ENCODE results near the gene LRG1. TPM values are rescaled to one million over a fixed set of nuclear protein-coding genes. Genes with fewer than 3 reads are reported as not detected.
A peak's percentile ranks its signal among the peaks of the same experiment; 100 is the strongest.

LRG1 gene, protein sequence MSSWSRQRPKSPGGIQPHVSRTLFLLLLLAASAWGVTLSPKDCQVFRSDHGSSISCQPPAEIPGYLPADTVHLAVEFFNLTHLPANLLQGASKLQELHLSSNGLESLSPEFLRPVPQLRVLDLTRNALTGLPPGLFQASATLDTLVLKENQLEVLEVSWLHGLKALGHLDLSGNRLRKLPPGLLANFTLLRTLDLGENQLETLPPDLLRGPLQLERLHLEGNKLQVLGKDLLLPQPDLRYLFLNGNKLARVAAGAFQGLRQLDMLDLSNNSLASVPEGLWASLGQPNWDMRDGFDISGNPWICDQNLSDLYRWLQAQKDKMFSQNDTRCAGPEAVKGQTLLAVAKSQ
- polyA plus RNA-seq (ENCODE audit: insufficient read length in 12 of 12): under 1 TPM in 10 of 12 donors, not detected in 2; 0.21 to 0.91 (median 0.57) TPM
- long read RNA-seq, donor 1, transcript LRG1-201 (2 exons, 3,036 nt): major isoform, 7 of 7 reads
- long read RNA-seq, donor 1, partial matches to known transcripts: 0 of 7 reads
- long read RNA-seq, donor 1, other reads (novel, unspliced or antisense): 0 of 7 reads
- long read RNA-seq, donor 2, partial matches to known transcripts: 0 of 1 reads
- long read RNA-seq, donor 2, other reads (novel, unspliced or antisense): 0 of 1 reads
- long read RNA-seq, donor 3: 0 reads
- long read RNA-seq, donor 4: 0 reads
- long read RNA-seq, donor 5: 0 reads
- long read RNA-seq, donor 6: 0 reads
- long read RNA-seq, donor 7: 0 reads
- long read RNA-seq, donor 8: 0 reads
- long read RNA-seq, donor 9: 0 reads
- long read RNA-seq, donor 10: 0 reads
- long read RNA-seq, donor 11: 0 reads

DNA sequence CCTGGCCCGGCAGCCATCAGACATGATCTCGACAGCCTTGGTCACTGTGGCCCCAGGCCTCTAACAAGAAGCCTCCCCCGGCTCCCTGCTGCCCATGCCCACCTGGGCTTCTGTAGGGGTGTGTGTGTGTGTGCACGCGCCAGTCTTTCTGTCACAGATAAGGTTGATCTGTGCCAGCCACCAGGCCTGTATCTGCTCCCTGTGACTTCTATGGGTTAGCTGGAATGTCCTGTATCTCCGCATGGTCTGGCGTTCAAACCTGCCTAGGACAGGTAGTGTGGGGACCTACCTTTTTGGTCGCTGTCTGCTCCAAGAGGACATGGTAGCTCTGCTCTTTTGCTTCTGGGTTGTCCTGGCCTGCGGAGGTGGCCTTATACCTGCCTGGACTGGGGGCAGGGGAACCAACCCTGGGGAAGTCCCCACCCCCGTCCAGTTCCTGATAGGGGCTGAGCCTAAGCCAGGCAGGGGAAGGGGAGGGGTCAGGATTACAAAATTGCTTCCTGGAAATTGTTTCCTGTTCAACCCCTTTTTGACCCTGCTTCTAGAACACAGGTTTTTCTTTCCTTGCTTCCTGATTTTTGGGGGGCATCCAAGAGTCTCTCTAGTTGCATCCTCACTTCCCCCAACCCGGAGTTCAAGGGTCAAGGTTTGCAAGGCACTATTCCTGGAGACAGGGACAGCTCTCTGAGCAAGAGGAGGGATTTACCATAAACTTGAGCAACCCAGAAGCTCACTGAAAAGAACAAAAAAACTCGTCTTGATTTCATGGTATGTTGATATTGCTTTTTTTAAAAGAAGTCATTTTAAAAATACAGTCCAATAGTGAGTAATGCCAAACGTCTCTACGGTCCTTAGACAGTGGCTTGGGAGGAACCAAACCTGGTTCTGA is at the start of gene LRG1:
Gene LRG1 (minus strand): TSS at position 344 of the 889 bp plus-strand sequence. CDS start 23 bp downstream, at position 321.
- no peak for DNase-seq

GRCh38 chr19:4588291-4588761 is 48.5 kb upstream of the LRG1 start:
- no peak for DNase-seq

- no peak for DNase-seq
Observed at GRCh38 chr19:4587527-4587926, 47.7 kb upstream of the LRG1 start.

GRCh38 chr19:4586691-4587090 is 46.9 kb upstream of the LRG1 start:
- no peak for DNase-seq

DNA sequence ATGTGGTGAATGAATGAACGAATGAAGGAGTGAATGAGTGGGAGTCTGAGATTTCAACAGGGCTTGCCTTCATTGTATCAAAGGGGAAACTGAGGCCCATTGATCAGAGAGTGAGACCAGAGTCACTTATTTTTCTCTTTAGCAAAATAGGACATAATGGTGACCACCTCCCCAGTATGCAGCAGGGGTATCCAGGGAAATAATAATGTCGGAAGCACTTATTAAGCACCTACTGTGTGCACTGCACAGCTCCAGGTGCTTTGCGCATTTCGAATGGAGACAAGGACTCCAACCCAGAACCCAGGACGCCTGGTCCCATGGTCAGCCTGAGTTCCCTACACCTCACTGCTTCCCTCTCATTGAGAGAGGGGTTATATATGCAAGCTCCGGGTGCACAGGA is 46.4 kb upstream of the LRG1 start:
- DNase-seq: no peak

DNA sequence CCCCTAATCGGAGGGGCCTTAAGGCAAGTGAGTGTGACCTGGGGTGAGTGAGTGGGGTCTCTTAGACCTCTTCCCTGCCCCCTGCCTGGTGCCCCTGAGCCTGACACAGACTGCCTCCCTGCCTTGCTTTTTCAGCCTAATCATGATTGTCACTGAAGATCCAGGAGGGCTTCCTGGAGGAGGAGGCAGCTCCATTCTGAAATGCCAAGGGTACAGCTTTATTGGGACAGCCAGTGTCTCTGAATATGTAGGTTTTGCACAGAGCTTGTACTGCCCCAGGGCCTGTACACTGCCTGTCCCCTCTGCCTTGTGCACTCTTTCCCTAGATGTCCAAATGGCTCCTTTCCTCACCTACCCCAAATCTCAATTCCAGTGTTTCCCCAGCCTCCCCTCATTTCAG is 45.7 kb upstream of the LRG1 start:
- no peak for DNase-seq

GRCh38 chr19:4584670-4585460 is 45.0 kb upstream of the LRG1 start:
- DNase-seq: peak; percentile 64

- DNase-seq: peak; percentile 46
Observed at GRCh38 chr19:4583961-4584669, 44.3 kb upstream of the LRG1 start.

DNA sequence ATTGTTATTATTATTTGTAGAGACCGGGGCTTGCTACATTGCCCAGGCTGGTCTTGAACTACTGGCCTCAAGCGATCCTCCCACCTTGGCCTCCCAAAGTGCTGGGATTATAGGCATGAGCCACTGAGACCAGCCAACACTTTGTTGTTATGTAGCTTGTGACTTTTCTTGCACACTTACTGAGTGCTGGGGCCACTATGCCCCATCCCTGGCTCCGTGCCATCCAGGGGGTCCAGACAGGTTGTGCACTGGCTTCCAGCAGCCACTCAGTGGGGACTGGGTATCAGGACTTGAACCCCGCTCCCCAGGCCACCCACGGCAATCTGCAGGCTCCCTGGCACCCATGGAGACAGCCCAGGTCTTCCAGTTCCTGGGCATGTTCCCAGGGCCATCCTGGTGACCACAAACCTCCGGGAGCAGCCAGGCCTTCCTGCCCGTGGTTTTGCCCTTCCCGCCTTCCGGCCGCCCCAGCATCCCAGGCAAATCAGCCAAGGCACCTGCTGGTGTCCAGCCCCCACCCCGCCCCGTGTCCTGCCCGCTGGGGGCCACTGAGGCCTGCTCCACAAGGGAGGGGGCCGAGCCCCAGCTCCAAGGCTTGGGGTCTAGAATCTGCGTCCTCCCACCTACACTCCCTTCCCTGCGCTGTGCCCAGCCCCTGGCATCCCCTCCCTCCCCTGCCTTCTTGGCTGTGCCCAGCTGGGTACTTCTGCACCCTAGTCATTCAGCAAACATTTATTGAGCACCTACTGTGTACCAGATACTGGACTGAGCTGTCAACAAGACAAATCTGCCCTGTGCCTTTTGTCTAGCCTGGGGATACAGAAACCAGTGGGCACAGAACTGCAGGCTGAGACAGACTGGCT is 43.4 kb upstream of the LRG1 start:
- no peak for DNase-seq

- DNase-seq: no peak
Observed at GRCh38 chr19:4581666-4582553, 42.1 kb upstream of the LRG1 start.

DNA sequence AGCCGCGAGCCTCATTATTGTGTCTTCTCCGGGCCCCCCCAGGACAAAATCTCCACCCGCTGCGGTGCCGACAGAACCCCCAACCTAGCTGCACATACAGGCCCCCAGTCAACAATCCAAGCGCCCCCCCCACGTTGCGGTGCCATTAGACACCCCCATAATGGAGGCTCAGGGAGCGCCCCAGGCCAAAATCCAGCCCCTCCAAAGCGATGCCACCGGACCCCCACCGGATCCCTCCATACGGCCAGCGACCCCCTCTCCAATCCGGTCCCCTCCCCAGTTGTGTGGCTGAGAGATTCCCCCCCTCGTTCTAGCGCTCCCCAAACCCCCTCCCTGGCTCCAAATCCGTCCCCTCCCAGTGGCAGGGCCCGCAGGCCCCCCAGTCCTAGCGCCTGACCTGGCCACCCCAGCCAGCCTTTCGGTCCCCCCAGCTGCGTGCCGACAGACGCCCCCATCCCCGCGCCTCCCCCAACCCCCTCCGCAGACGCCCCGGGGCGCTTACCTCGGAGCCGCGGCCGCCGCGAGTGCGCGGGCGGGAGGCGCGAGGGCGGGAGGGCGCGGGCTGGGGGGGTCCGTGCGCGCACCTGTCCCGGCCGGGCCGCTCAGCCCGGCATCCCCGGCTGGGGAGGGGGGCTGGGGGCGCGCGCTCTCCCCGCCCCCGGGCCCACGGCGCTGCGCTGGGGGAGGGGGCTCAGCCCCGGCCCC is 41.3 kb upstream of the LRG1 start:
- DNase-seq: no peak

GRCh38 chr19:4580021-4580901 is 40.4 kb upstream of the LRG1 start:
- DNase-seq: no peak

- DNase-seq: no peak
Observed at GRCh38 chr19:4579389-4579788, 39.6 kb upstream of the LRG1 start.

DNA sequence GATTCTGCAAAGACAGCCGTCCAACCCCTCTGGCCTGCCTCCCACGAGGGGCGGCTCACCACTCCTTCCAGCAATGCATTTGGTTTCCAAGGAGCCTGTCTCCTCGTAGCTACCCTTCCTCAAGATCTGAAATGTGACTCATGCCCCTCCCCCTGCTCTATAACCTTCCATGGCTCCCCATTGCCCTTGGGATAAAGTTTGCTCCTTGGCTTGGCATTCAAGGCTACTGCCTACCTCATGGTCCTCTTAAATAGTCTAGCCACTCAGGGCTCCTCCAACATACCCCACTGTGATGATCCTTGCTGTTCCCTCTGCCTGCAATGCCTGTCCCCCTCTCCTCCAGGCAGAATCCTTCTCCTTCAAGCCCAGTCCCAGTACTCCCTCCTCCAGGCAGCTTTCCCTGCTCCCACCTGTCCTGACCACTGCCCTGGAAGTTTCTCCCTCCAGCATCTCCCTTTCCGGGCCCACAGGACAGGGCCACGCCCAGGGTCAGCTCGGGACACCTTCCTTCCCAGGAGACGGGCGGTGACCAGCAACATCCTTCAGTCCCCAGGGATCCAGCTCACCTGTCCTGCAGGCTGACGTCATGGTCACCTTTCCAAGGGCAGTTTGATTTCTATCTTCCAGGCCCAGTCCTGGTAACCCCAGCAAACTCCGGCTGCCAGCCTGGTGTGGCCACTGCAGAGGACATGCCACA is 38.9 kb upstream of the LRG1 start:
- no peak for DNase-seq

- no peak for DNase-seq
Observed at GRCh38 chr19:4577020-4577782, 37.4 kb upstream of the LRG1 start.
